Erythroblast (primary cell): Measurements from ENCODE around the gene GUCA2A.

ENCODE experiments used
- GATA1 ChIP-seq: IDR thresholded peaks from 2 replicates; pipeline ENCODE4 v1.6.1; 2011; ENCODE audit warnings: low read depth, mild to moderate bottlenecking, control low read depth, low read length, moderate library complexity
- POLR2A ChIP-seq: IDR thresholded peaks from 2 replicates; pipeline ENCODE4 v1.6.1; 2011; ENCODE audit warnings: mild to moderate bottlenecking, low read length

DNA sequence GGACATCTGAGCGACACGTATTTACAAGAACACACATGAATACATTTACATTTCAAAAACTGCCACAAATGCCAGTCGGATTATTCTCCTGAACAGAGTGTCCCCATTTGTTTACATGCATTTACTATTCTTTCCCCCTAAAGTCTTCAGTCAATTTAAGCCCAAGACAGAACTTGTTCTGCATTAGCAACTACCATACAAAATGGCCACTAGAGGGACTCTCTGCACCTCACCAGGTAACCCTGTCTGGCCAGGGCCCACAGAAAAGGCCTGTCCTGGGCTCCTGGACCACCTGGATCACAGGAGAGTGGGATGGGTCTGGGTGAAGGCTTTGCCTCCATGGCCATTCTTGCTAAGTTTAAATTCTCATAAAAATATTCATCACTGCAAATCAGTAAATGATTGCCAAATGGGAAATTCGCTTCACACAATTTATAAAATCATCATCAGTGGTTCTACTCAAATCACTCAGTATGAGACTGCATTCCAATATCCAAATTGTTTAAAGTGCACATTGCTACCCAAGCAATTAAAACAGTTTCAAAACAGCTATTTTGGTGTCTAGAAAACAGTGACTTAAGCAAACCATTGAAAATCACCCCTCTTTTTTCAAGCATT is 12.5 kb upstream of the GUCA2A start:
- TF ChIP-seq POLR2A: no peak
- TF ChIP-seq GATA1: no peak
